NCI-H82 treated with DMSO at 0.1 percent for 48 hours (cell line): ENCODE measurements around the gene TSPAN11.
"Not testable (repeated sequence)": the region's sequence is repeated elsewhere in the genome, so short reads cannot be mapped to it uniquely, and the experiment has no call there.

Source experiments
- DNase-seq: peaks from one replicate; lab custom pipeline; 2025; ENCODE audit not compliant: unreplicated experiment; lab: John Stamatoyannopoulos, UW

Gene TSPAN11

DNA sequence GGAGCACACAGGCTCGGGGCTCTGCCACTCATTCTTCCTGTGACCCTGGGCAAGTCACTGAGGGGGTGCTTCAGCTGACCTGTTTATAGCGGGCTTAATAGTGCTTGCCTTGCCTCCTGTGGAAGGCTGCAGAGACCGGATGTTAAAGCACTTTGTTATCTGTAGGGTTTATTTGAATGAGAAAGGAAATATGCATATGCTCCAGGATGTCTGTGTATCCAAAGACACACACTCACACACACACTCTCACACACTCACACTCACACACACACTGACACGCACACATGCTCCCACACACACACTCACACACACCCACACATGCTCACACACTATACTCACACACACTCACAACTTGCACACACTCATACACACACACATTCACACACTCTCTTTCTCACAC lies 91.0 kb downstream of the TSPAN11 start:
- DNase-seq, result no peak

- no peak for DNase-seq
These were observed 91.7 kb downstream of the TSPAN11 start for GRCh38 chr12:31018106-31018789.

- DNase-seq, result no peak
These were observed 92.4 kb downstream of the TSPAN11 start for GRCh38 chr12:31018790-31019505.

DNA sequence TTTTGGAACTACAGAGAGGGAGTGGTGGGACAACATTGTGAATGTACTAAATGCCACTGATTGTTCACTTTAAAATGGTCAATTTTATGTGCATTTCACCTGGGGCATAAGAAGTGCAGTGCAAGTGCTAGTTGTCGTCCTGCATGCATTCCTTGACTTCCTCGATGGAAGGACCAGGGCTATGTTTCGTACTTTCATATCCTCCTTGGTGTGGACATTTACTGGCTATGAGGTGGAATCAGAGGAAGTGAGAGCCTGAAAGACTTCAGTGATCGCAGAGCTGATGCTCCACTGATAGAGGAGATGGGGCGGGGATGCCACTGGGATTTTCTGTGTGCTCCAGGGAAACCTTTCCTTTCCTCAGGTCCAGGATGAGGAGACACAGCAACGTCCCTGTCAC lies 93.0 kb downstream of the TSPAN11 start:
- DNase-seq, result no peak

- DNase-seq, result no peak
These were observed 93.4 kb downstream of the TSPAN11 start for GRCh38 chr12:31019976-31020375.

- DNase-seq, result no peak
These were observed 94.0 kb downstream of the TSPAN11 start for GRCh38 chr12:31020385-31021166.

DNA sequence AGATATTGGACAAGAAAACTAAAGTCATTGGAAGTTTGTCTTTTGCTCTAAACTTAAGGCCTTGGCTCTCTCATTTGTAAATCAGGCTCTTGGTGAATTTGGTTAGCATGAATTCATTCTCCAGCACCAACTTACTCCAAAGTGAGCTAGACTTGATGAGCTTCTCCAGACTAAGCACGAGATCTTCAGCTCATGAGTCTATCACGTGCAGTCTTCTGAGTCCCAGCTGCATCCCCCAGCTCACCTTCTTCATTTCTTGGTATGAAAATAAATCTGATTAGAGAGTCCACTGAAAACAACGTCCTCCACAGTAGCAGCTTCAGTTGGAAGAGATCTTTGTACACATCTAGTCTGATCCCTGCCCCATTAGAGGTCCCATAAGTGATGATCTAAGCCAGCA lies 94.6 kb downstream of the TSPAN11 start:
- no peak for DNase-seq

- DNase-seq, result no peak
These were observed 95.4 kb downstream of the TSPAN11 start for GRCh38 chr12:31021809-31022494.

GRCh38 chr12:31023271-31023724 lies 96.8 kb downstream of the TSPAN11 start:
- no peak for DNase-seq

GRCh38 chr12:31026202-31026601 lies 99.7 kb downstream of the TSPAN11 start:
- DNase-seq, result no peak

DNA sequence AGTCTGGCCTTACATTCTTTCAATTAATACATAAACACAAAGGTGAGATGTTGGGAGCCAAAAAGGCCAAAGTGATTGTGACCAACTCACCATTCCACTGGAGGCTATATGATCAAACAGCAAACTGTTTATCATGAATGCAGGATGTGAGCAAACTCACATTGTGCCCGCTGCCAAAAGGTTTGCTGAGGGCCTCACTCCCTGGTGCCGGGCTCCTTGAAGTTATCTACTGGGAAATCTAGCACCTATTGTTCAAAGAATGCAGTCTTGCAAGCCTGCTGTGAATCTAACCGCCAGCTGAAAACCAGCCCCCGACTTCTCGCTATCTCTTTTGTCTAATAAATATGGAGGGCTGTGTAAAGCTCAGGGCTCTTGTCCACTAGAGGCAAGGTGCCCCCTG lies 100.5 kb downstream of the TSPAN11 start:
- DNase-seq, result not testable (repeated sequence)

- DNase-seq, result no peak
These were observed 102.9 kb downstream of the TSPAN11 start for GRCh38 chr12:31029468-31029867.

DNA sequence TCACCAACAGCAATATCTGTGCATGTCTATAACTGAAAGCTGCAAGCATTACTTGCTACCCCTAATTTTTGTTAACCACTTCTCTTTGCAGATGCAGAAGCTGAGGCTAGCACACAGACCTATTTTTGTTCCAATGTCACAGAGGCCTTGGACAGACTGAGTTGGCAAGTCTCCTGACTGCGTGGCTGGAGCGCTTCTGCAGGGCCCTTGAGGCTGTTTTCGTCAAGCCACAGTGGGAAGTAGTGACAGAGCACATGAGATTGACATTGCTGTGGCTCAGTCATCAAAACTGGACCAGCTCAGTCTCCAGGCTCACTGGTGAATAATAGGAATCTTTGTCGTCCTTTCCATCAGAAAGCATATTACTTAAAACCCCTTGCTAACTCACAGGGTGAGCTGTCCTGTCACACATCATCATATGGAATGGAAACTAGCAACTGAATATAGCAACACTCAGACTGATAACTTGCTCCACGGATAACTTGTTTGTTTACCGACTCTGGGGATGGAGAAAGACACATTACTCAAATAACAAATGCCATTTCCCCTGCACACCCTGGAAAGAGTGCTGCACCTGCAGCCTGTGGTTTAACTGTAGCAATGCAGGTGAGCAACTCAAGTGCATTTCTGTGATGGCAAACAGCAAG lies 103.5 kb downstream of the TSPAN11 start:
- DNase-seq, result no peak

DNA sequence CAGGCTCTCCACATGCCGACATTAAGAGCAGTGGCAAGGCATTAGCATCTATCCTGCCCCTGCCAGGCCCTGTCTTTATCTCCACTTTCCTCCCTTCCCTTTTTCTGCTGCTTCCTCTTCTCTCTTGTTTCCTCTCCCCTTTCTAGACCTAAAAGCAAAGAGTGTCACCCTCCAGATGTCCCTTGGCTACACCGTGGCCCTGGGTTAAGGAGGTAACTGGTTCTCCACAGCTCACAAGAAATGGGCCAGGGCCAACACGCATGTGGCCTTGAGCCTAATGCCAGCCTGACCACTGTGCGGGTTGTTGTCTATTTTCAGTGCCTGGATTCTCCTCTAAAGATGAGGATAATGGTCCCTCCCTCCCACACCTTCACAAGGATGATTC lies 105.4 kb downstream of the TSPAN11 start:
- DNase-seq, result no peak

- no peak for DNase-seq
These were observed 106.6 kb downstream of the TSPAN11 start for GRCh38 chr12:31033146-31033545.

DNA sequence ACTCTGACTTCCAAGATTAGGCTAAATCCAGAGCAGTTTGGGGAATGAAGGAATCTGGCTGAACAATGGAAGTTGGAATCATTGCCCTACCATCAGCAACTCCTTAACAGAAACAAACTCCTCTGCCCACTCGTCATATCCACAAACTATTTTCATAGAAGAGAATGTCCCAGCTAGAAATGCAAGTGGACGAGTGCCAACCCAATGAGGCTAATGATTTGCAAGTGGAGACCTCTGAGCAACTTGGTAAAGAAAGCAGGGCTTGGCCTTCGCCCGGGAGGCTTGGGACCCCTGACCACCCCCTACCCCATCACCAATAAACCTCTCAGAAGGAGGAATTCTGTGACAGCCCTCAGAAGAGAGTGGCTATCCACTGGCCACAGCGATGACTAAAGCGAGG lies 107.1 kb downstream of the TSPAN11 start:
- no peak for DNase-seq

- DNase-seq, result no peak
These were observed 107.8 kb downstream of the TSPAN11 start for GRCh38 chr12:31034372-31034771.

DNA sequence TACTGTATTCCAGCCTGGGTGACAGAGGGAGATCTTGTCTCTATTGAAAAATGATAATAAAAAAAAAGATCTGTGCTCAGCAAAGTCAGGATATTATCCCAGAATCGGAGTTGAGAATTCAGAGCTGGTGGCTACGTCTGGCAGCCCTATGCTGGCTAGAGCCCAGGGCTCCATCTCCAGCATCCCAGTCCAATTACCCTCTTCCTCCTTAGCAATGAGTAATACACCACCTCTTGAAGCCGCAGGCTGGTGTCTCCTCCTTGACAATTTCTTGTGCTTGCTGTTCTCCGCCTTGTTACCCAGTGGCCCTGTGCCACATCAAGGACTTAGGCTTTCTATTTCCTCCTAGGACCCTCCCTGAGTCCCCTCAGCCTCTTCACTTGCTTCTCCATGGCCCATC lies 108.7 kb downstream of the TSPAN11 start:
- DNase-seq, result no peak

- DNase-seq, result no peak
These were observed 109.6 kb downstream of the TSPAN11 start for GRCh38 chr12:31035967-31036665.

DNA sequence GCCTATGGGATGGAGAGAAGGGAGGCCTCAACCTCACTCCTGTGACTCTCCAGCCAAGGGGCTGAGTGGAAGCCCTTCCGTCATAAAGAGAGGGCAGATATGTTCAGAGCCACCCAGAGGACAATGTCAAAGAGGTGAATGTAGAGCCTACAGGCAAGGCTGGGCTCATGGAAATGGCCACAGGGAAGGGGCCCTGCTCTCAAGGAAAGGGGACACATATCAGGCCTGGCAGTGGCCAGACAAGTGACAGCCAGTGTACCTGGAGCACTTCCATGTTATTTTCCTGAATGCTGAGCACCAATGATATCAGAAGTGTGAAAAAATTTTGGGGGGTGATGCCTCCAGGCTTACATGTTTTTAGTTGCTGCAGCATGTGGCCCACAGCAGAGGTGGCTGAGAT lies 110.5 kb downstream of the TSPAN11 start:
- DNase-seq, result no peak
